G401 (cell line): Measurements from ENCODE around the gene C4orf33. TPM values are rescaled to one million over a fixed set of nuclear protein-coding genes. Genes with fewer than 3 reads are reported as not detected.
"Not testable (repeated sequence)": the region's sequence is repeated elsewhere in the genome, so short reads cannot be mapped to it uniquely, and the experiment has no call there.

Experiments
- DNase-seq: peaks from one replicate; pipeline ENCODE4 v3.0.0-alpha.2; 2015; ENCODE audit warnings: low spot score
- in situ Hi-C: cut with HindIII; loops from 2 replicates; pipeline ENCODE4 v1.10.0; 2016; ENCODE audit warnings: low sequenced_read_pairs, mixed read lengths
- total RNA-seq: library from RNA; depleted of rRNA; stranded (reverse); fragments of >200 nt; shearing (Covaris generic); gene quantifications from 2 replicates; pipeline ENCODE4 v1.2.3, GENCODE V29; 2014; rRNA removed

Gene C4orf33, protein sequence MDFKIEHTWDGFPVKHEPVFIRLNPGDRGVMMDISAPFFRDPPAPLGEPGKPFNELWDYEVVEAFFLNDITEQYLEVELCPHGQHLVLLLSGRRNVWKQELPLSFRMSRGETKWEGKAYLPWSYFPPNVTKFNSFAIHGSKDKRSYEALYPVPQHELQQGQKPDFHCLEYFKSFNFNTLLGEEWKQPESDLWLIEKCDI
- 3.6 and 5.8 TPM in 2 replicates for total RNA-seq

DNA sequence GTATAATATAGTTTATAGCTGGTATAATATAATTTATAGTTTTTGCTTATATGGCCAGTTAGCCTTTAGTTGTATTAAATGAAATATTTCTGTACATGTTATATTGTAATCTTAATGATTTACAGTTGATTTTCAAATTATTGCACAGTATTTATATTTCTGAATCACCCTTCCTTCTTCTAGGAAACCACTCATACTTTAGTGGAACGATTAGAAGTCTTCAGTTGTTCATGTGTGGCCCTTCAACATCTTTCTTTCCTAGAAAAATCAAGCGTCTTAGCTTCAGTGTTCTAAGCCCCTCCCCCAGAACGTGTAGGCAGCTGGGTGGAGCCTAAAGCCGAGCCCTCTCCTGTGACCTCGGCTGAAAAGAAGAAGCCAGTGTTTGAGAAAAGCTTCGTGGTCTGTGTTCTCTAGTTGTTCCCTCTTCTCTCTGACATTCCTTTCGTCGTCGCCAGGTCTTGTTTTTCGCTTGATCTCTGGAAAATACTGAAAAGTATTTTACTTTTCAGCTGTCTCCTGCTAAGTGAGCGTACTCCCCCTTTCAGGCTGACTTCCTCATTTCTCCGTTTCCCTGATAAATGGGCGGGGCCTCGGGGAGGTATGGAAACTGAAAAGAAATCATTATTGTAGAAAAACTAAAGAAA is at the start of gene C4orf33:
Gene C4orf33, plus strand, starts transcription at position 342 of the 644 bp plus-strand sequence. CDS start 6,459 bp downstream, outside the sequence.
- DNase-seq, result peak; percentile 77
- in situ Hi-C loops, result no loop called here

DNA sequence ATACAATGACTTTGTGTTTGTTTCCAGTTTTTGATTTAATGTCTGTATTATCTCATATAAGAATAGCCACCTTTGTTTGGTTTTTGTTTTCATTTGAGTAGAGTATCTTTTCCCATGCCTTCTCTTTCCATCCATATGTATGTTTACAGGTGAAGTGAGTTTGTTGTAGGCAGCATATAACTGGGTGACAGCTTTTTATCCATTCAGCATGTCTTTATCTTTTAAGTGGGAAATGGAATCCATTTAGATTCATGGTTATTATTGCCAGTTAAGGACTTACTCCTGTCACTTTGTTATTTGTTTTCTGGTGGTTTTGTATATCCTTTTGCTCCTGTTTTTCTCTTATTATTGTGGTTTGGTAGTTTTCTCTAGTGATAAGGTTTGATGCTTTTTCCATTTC is 36.9 kb upstream of the C4orf33 start:
- in situ Hi-C loops, result no loop called here
- no peak for DNase-seq

DNA sequence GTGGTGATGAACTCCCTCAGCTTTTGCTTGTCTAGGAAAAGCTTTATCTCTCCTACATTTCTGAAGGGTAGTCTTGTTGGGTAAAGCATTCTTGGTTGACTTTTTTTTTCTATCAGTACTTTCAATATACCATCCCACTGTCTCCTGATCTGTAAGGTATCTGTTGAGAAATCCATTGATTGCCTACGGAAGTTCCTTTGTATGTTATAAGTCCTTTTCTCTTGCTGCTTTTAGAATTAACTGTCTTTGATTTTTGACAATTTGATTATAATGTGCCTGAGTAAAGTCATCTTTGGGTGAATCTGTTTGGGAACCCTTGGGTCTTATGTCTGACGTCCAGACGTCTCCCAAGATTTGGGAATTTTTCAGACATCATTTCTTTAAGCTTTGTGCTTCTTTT is 33.4 kb upstream of the C4orf33 start:
- no peak for DNase-seq
- in situ Hi-C loops, result no loop called here

DNA sequence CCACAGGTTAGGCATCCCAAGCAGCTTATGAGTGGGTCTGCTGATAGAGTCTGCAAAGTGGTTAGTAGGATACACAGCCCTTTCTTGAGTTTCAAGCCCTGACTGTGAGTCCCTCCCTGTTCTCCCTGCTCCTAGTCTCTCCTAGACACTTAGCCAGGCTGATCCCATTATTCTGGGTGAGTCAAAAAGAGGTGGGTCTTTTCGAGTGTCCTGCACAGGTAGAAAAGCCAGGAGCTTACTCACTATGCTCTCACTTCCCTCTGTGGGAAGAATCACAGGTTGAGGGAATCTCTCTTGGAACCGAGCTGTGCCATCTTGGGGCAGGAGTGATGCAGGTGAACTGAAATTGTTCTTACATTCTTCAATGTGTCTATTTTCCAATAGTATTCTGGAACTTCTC is 32.3 kb upstream of the C4orf33 start:
- in situ Hi-C loops, result no loop called here
- DNase-seq, result no peak

DNA sequence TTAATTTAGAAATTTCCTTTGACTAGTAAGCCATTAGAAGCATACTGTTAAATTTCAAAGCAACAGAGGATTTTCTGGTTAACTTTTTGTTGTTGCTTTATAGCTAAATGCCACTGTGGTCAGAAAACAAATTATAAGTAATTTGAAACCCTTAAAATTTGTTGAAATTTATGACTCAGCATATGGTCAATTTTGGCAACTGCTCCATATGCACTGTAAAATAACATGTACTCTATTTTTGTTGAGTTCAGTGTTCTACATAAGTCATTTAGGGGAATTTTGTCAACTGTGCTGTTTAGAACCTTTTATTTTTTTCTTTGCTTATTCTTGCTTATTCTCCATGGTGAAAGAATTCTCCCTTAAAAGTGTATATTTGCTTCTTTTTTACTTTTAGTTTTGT is 31.2 kb upstream of the C4orf33 start:
- in situ Hi-C loops, result no loop called here
- DNase-seq, result no peak

DNA sequence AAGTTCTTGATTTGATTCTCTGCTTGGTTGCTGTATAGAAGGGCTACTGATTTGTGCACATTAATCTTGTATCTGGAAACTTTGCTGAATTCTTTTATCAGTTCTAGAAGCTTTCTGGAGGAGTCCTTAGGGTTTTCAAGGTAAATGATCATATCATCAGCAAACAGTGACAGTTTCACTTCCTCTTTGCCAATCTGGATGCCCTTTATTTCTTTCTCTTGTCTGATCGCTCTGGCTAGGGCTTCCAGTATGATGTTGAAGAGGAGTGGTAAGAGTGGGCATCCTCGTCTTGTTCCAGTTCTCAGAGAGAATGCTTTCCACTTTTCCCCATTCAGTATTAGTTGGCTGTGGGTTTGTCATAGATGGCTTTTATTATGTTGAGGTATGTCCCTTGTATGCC is 26.4 kb upstream of the C4orf33 start:
- in situ Hi-C loops, DNase-seq: not testable (repeated sequence)

DNA sequence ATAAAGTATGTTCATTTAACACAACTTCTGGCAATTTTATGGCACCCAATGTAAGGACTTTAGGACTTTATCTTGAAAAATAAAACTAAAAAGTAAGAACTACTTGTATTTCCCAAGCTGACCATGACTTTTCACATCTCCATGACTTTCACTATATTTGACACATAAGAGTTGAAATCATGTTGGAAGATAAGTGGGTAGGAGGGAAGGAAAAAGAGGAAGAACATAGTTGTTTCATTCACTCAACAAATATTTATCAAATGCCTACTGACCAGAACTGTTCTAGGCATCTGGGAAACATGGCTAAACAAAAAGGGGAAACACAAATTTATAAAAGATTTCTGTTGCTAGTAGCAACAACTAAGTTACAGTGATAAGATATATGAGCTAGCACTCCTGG is 18.6 kb upstream of the C4orf33 start:
- DNase-seq, result no peak
- in situ Hi-C loops, result no loop called here

DNA sequence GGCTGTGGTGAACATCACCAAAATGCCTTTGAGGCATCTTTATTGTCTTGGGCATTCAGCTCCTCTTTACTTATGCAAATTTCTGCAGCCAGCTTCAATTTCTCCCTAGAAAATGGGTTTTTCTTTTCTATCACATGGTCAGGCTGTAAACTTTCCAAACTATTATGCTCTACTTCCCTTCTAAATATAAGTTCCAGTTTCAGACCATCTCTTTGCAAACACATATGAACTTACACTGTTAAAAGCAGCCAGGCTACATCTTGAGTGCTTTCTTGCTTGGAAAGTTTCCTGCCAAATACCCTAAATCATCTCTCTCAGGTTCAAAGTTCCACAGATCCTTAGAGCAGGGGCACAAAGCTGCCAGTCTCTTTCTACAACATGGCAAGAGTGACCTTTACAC is 15.8 kb upstream of the C4orf33 start:
- in situ Hi-C loops, result no loop called here
- DNase-seq, result no peak

DNA sequence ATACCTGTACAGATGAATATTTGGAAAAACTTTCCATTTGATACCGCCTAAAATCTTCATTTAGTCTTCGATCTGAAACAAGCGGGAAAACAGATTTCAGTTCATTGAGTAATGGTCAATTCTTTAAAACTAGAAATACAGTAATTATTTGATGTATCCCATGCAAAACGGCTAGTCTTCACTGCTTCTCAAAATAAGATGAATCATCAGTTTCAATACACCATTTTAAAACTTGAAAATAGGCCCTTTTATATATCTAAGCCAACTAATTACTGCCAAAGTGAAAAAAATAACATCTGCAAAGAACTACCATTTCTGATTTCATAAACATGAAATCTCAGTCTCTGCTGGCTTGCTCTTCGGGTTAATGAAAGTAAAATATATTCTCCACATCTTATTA is 13.7 kb upstream of the C4orf33 start:
- in situ Hi-C loops, result no loop called here

DNA sequence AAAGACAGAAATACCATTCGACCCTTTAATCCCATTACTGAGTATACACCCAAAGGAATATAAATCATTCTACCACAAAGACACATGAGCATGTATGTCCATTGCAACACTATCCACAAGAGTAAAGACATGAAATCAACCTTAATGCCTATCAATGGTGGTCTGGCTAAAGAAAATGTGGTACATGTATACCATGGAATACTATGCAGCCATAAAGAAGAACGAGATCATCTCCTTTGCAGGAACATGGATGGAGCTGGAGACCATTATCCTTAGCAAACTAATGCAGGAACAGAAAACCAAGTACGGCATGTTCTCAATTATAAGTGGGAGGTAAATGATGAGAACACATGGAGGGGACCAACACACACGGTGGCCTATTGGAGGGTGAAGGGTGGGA is 10.5 kb upstream of the C4orf33 start:
- in situ Hi-C loops, result no loop called here
- no peak for DNase-seq

More for the DNA sequence above, 13.7 kb upstream of the C4orf33 start:
- DNase-seq, result no peak

DNA sequence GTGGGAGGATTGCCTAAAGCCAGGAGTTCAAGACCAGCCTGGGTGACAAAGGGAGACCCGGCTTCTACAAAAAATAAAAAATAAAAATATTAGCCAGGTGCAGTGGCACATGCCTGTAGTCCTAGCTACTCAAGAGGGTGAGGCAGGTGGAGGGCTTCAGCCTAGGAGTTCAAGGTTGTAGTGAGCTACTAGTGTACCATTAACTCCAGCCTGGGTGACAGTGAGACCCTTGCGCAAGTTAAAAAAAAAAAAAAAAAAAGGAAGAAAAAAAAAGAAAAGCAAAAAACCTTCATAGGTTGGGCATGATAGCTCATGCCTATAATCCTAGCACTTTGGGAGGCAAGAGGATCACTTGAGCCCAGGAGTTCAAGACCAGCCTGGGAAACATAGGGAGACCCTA is 8.4 kb upstream of the C4orf33 start:
- in situ Hi-C loops, result no loop called here
- DNase-seq, result no peak

DNA sequence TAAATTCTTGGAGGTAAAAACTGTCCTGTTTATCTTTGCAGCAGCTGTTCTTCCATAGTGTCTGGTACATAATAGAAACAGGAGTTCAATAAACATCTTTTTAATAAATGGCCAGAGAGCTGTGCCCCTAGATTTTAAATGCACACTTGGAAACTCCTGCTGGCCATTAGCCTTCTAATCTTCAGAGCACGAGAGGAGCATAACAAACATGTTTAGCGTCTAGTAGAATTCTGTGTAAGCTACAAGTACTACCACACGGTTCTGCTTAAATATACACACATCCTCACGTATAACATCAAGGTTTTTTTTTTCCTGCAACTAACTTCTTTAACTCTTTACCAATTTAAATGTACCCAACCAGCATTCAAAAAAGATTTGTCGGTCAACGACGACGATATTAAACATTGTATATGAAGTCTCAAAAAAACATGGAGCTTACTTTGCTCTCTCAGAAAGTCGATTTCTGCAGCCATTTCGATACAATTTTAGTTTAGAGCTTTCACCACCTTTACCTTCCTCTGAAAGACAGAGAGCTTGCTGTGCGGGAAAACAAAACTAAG is 3.2 kb upstream of the C4orf33 start:
- in situ Hi-C loops, result no loop called here
- DNase-seq, result peak; percentile 50

DNA sequence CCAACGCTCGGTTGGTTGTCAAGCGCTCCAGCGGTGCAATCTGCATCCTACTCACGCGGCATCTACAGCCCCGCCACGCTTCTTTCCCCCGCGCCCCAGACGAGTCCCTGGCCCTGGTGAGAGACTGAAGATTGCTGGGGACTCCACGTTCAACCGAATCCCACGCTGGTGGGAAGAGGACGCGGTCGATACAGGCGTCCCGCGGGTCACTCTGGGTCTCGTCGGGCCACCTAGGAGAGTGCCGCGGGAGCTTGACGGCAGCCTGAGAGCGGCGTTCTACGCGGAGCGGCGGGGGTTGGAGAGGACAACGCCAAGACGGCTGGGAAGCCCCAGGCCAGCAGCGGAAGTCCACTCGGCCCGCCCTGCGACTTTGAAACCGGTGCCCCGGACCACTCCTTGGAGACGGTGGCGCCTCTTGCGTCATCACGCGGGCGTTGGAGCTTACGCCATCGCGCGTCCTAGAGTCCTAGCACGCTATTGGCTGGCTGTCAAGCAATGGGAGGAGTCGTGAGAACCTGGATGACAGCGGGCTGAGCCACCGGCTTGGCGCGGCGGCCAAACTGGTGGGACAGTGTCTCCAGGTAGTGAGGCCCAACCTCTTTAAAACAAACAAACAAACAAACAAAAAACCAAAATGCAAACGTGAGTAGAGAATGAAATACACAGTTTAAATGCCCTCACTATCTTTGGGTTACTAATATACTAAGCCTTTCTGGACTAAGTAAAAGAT is 2.6 kb upstream of the C4orf33 start, which contains the start of gene SCLT1:
Gene SCLT1, minus strand, starts transcription at position 349 of the 730 bp plus-strand sequence. CDS start 436 bp downstream, outside the sequence.
- in situ Hi-C loops, result no loop called here
- peak; percentile 100 for DNase-seq

DNA sequence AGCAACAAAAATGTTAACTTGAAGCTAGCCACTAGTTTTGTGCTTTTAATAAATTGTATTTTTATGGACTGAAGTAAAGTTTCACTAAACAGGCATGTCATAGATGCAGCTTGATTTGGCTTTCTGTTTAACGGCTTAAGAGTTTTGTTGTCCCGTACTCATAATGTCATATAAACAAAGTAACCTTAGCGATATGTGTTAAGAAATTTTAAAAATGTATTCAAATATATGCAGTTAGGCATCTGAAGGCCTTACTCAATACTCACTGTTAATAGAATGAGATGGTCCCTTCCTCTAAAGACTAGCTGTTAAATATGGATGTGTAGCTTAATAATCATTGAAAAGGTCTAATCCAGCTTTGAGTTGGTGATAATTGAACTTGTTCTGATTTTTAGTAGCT is 1.6 kb upstream of the C4orf33 start:
- peak; percentile 16 for DNase-seq
- in situ Hi-C loops, result no loop called here

DNA sequence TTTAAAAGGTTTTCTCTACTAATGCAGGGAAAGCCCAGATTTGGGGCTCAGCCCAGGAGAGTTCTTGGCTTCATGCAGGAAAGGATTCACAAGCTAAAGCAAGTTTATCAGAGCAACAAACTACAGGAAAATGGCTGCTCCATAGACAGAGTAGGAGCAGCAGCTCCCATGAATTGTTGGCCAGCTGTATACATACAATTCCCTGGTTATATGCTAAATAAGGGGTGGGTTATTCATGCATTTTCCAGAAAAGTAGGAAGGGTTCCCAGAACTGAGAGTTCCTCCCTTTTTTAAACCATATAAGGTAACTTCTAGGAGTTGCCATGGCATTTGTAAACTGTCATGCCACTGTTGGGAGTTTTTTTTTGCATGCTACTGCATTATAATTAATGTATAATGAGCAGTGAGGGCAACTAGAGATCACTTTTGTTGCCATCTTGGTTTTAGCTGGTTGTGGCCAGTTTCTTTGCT is 2.6 kb downstream of the C4orf33 start:
- DNase-seq, result no peak
- in situ Hi-C loops, result no loop called here

DNA sequence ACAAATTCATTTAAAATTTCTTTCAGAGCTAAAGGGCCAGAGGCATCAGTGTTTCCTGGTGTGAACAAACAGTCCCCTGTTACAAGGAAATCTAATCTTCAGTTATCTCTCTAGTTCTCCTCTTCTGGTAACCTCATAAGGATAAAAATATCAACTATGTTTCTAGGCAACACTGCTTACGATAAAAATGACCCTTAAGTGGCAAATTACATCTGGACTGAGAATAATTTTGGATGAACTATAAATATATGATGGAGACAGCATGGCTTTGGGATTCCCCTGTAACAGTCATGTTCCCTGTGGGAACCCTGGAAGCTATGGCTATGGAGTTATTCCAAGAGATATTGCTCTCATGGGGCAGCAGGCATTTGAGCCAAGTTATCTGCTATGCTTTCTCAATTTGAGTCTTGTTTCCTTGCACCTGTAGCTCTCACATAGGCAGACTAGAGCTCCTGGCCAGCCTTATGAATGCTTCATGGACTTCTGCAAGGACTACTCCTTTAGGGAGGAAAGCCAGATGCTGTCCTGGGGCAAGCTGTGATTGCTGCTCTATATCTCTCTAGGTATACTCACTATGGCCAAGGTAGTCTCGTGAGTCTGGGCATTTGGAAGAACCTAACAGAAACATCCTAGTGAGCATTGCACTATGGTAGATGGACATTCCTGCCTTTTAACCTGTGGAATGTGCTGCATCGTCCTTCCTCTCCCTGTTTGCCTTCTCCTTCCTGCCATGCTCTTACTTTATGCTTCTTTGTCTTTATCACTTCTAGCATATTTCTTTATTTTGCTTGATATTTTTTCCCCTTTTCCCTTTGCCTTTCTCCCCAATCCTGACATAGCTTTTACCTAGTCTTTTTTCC is 14.2 kb downstream of the C4orf33 start:
- DNase-seq, result no peak
- in situ Hi-C loops, result no loop called here

DNA sequence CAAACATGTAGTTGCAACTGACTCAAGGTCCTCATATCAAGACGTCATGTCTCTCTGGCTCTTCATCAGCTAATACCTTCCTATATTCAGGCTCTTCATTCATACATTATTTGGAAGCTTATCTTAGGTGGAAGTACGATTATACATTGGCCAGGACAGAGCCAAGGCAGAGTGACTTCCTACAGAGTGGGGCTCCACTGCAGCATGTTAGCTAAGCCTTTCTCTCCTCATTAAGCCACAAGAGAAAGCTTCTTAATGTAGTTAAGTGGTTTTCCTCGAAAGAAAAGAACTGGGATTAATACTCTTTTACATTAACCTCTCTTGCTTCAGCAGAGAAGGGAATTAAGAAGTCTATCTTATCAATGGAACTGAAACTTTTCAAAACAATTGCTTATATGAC is 15.0 kb downstream of the C4orf33 start:
- in situ Hi-C loops, result no loop called here
- DNase-seq, result no peak

DNA sequence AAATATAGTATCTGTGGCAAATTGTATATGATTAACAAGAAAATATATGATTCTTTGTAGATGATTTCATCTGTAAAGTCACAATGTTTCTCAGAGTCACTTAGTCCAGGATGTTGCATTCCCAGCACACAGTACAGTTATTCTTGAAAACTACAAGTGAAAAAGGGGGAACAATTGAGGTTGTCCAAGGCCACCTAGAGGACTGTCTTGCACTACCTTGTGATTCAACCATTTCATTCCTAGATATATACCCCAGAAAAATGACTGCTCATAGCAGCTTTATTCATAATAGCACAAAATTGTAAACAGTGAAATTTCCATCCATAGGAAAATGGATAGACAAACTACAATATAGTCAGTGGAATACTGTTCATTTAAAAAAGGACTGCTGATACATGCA is 16.0 kb downstream of the C4orf33 start:
- DNase-seq, result no peak
- in situ Hi-C loops, result no loop called here

DNA sequence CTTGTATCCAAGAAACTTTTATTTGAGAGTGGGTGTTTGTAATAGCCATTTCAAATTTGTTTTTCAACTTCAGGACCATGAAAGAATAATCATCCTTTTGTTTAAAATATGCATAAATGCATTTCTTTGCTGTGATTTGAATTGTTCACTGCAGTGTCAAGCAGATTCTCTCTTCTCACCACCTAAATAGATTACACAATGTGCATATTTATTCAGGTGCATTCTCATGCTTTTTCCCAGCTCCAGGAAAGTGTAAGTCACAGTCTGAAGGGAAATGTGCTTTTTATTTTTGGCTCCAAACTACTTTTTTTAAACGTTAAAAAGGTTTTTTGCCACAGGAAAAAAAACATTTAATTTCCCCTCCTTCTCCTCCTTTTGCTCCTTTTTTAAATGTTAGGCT is 17.5 kb downstream of the C4orf33 start:
- in situ Hi-C loops, result no loop called here
- no peak for DNase-seq
